GM12892 (cell line): Measurements from ENCODE around the gene SEC11C.

ENCODE experiments used
- POLR2A ChIP-seq: IDR thresholded peaks from 2 replicates; pipeline ENCODE4 v1.6.1; 2011; ENCODE audit warnings: low read depth, low read length, control low read depth
- POLR2AphosphoS5 ChIP-seq: IDR thresholded peaks from 2 replicates; pipeline ENCODE4 v1.6.1; 2011; ENCODE audit warnings: low read depth, low read length, control low read depth
- TAF1 ChIP-seq: IDR thresholded peaks from 2 replicates; pipeline ENCODE4 v1.6.1; 2011; ENCODE audit warnings: low read depth, mild to moderate bottlenecking, control low read depth, low read length, borderline replicate concordance

- no peak for TF ChIP-seq TAF1
- no peak for TF ChIP-seq POLR2A
- TF ChIP-seq POLR2AphosphoS5 = no peak
Observed at GRCh38 chr18:59156316-59156715, 16.6 kb downstream of the SEC11C start.
